Measurements from ENCODE around the gene RCC2. TPM values are rescaled to one million over a fixed set of nuclear protein-coding genes. Genes with fewer than 3 reads are reported as not detected.

The RCC2 gene
- polyA plus RNA-seq, 2 of the 4 experiments (the other 2 are of a cell fraction), result 60.9 to 90.0 TPM

DNA sequence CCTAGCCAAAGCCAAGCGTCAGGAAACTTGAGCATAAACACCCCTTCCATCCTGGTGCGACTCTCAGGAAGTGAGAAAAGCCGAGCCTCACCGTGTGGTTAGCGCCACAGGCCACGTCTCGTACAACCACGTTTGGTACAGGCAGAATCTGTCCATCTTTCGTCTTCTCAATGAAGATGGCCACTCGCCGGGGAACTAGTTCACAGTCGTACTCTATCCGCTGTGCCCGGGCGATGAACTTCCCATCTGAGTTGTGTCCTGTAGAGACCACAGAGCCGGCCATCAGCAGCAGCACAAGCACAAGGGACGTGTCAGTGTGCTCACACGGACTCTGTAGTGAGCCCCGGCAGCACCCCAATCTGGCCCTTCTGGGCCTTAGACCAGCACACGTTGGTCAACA, 23.1 kb downstream of the RCC2 start:
- ATAC-seq (no peak), FAIRE-seq (no peak), DNase-seq (ENCODE audit: low read depth in 1 of 2, low spot score in 1 of 2) (no peak)
- POLR2A ChIA-PET, result no interaction called here
- H3K4me3 ChIP-seq, result no peak overlapping the region
- H3K9me3 ChIP-seq, result no peaks in the 10 kb centered on the region
- no peak overlapping the region for H3K27ac ChIP-seq
- no peaks in the 10 kb centered on the region for H3K4me1 ChIP-seq
- CTCF ChIA-PET, result interaction anchor here (1.5 to 1.7 kb wide), 2 partner anchors 11 to 191 kb away, joined by 6 read pairs; no protein-coding TSS in a partner anchor
- no peak overlapping the region for H3K4me2 ChIP-seq
- no peak for TF ChIP-seq ZFP36 (IDR thresholded peaks at IDR 0.05; ENCODE audit: borderline replicate concordance, partially characterized antibody)
- 94% methylated on average over 19 of the region's 20 CpGs for WGBS (ENCODE audit: missing lambda C conversion rate)

DNA sequence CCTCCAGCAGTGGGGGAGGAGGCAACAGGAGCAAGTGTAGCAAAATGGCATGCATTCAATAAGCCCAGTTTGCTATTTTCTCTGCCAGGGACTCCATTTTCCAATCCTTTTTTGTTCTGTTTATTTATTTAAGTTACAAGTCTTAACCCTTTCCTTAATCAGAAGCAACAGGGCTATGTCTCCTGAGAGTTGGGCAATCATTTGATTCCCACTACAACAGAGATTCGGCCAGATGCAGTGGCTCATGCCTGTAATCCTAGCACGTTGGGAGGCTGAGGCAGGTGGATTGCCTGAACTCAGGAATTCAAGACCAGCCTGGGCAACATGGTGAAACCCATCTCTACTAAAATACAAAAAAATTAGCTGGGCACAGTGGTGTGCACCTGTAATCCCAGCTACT, 25.5 kb downstream of the RCC2 start:
- Histone ChIP-seq H3K4me3 (no peak overlapping the region), H3K9me3 (no peaks in the 10 kb centered on the region), H3K27ac (no peak overlapping the region), H3K4me2 (no peak overlapping the region), H3K4me1 (no peaks in the 10 kb centered on the region)
- 84% methylated on average over 2 of the region's 2 CpGs for WGBS (ENCODE audit: missing lambda C conversion rate)
- no peak for FAIRE-seq
- no peak for DNase-seq (ENCODE audit: low read depth in 1 of 2, low spot score in 1 of 2)
- TF ChIP-seq GATA3 (IDR thresholded peaks at IDR 0.05; ENCODE audit: borderline replicate concordance) (no peak), HDAC2 (IDR thresholded peaks at IDR 0.05) (no peak), EHF (CRISPR knock-in tag; IDR thresholded peaks at IDR 0.05) (no peak), EP300 (IDR thresholded peaks at IDR 0.05) (no peak), HOXB13 (CRISPR knock-in tag; IDR thresholded peaks at IDR 0.05; ENCODE audit: low read depth) (no peak), CHD2 (IDR thresholded peaks at IDR 0.05; ENCODE audit: low read length, partially characterized antibody) (no peak), TFCP2L1 (CRISPR knock-in tag; IDR thresholded peaks at IDR 0.05) (no peak), SMC3 (IDR thresholded peaks at IDR 0.05) (no peak), ESRRA (IDR thresholded peaks at IDR 0.05; ENCODE audit: borderline replicate concordance, low read length) (no peak)
- TF ChIP-seq, protein P1, sequence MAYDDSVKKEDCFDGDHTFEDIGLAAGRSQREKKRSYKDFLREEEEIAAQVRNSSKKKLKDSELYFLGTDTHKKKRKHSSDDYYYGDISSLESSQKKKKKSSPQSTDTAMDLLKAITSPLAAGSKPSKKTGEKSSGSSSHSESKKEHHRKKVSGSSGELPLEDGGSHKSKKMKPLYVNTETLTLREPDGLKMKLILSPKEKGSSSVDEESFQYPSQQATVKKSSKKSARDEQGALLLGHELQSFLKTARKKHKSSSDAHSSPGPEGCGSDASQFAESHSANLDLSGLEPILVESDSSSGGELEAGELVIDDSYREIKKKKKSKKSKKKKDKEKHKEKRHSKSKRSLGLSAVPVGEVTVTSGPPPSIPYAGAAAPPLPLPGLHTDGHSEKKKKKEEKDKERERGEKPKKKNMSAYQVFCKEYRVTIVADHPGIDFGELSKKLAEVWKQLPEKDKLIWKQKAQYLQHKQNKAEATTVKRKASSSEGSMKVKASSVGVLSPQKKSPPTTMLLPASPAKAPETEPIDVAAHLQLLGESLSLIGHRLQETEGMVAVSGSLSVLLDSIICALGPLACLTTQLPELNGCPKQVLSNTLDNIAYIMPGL (CRISPR knock-in tag; IDR thresholded peaks at IDR 0.05; ENCODE audit: borderline replicate concordance), result no peak
- TF ChIP-seq, protein P2, sequence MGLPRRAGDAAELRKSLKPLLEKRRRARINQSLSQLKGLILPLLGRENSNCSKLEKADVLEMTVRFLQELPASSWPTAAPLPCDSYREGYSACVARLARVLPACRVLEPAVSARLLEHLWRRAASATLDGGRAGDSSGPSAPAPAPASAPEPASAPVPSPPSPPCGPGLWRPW (IDR thresholded peaks at IDR 0.05), result no peak
- TF ChIP-seq, protein P3, sequence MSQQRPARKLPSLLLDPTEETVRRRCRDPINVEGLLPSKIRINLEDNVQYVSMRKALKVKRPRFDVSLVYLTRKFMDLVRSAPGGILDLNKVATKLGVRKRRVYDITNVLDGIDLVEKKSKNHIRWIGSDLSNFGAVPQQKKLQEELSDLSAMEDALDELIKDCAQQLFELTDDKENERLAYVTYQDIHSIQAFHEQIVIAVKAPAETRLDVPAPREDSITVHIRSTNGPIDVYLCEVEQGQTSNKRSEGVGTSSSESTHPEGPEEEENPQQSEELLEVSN (IDR thresholded peaks at IDR 0.05; ENCODE audit: borderline replicate concordance, low read depth), result no peak
- TF ChIP-seq, protein P4, sequence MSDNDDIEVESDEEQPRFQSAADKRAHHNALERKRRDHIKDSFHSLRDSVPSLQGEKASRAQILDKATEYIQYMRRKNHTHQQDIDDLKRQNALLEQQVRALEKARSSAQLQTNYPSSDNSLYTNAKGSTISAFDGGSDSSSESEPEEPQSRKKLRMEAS (IDR thresholded peaks at IDR 0.05), result no peak
- CTCF ChIA-PET, result interaction anchor here (0.6 to 1.1 kb wide), 2 partner anchors 7 to 302 kb away, joined by 3 read pairs; no protein-coding TSS in a partner anchor
- POLR2A ChIA-PET, result no interaction called here
- no peak for ATAC-seq

DNA sequence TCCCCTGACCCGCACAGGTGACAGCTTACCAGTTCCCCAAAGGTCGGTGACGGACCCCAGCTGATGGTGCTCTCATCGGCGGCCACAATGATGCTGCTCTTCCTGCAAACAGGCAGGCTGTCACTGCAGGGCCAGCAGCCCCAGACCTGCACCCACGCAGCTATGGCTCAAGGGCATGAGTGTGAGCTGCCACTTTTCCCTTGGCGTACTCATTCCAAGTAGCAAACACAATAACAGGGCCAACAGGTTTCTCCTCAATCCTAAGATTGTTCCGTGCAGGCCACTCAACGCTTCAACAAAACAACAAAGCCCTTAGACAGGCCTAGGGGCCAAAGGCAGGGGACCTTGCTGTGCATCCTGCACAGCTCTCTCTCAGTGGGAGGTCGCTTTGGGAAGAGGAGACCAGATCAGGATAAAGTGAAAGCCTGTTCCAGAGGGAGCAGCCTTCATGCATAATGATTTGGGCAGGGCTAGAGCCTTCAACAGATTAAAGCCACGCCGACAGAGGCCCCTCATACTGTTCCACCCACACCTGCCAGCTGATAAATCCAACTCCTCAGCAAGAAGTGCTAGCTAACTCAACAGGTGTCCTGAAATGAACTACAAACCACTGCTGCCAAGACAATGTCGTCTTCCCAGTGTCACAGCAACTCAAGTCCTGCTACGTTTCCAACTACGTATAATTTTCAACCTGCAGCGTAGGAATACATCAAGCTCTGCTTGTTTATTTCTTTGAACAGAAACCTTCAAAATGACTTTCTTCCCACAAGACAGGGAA, 27.2 kb downstream of the RCC2 start:
- CTCF ChIA-PET, result interaction anchor here (1.4 to 1.5 kb wide), 2 partner anchors 175 to 287 kb away, joined by 3 to 4 read pairs; no protein-coding TSS in a partner anchor
- FAIRE-seq (no peak), DNase-seq (ENCODE audit: low read depth in 1 of 2, low spot score in 1 of 2) (no peak), ATAC-seq (no peak)
- H3K9me3 ChIP-seq, result no peaks in the 10 kb centered on the region
- H3K4me2 ChIP-seq, result no peak overlapping the region
- 94% methylated on average over 13 of the region's 16 CpGs for WGBS (ENCODE audit: missing lambda C conversion rate)
- POLR2A ChIA-PET, result no interaction called here
- no peak overlapping the region for H3K27ac ChIP-seq
- no peak overlapping the region for H3K4me3 ChIP-seq
- H3K4me1 ChIP-seq, result no peaks in the 10 kb centered on the region
- no peak for TF ChIP-seq ZFP36 (IDR thresholded peaks at IDR 0.05; ENCODE audit: borderline replicate concordance, partially characterized antibody)
- TF ChIP-seq, protein P5, sequence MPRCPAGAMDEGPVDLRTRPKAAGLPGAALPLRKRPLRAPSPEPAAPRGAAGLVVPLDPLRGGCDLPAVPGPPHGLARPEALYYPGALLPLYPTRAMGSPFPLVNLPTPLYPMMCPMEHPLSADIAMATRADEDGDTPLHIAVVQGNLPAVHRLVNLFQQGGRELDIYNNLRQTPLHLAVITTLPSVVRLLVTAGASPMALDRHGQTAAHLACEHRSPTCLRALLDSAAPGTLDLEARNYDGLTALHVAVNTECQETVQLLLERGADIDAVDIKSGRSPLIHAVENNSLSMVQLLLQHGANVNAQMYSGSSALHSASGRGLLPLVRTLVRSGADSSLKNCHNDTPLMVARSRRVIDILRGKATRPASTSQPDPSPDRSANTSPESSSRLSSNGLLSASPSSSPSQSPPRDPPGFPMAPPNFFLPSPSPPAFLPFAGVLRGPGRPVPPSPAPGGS (IDR thresholded peaks at IDR 0.05), result no peak
- no peak for TF ChIP-seq TP53 (CRISPR knock-in tag; IDR thresholded peaks at IDR 0.05)
- no peak for TF ChIP-seq ZNF302 (CRISPR knock-in tag; IDR thresholded peaks at IDR 0.05)
- TF ChIP-seq, protein P6, sequence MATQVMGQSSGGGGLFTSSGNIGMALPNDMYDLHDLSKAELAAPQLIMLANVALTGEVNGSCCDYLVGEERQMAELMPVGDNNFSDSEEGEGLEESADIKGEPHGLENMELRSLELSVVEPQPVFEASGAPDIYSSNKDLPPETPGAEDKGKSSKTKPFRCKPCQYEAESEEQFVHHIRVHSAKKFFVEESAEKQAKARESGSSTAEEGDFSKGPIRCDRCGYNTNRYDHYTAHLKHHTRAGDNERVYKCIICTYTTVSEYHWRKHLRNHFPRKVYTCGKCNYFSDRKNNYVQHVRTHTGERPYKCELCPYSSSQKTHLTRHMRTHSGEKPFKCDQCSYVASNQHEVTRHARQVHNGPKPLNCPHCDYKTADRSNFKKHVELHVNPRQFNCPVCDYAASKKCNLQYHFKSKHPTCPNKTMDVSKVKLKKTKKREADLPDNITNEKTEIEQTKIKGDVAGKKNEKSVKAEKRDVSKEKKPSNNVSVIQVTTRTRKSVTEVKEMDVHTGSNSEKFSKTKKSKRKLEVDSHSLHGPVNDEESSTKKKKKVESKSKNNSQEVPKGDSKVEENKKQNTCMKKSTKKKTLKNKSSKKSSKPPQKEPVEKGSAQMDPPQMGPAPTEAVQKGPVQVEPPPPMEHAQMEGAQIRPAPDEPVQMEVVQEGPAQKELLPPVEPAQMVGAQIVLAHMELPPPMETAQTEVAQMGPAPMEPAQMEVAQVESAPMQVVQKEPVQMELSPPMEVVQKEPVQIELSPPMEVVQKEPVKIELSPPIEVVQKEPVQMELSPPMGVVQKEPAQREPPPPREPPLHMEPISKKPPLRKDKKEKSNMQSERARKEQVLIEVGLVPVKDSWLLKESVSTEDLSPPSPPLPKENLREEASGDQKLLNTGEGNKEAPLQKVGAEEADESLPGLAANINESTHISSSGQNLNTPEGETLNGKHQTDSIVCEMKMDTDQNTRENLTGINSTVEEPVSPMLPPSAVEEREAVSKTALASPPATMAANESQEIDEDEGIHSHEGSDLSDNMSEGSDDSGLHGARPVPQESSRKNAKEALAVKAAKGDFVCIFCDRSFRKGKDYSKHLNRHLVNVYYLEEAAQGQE (IDR thresholded peaks at IDR 0.05), result no peak
- no peak for TF ChIP-seq RAD21 (conservative IDR thresholded peaks at IDR 0.05 in 1 of 2, IDR thresholded peaks at IDR 0.05 in 1 of 2)
- TF ChIP-seq RARB (CRISPR knock-in tag; IDR thresholded peaks at IDR 0.05), result no peak
- no peak for TF ChIP-seq JUNB (IDR thresholded peaks at IDR 0.05)
- no peak for TF ChIP-seq EHF (CRISPR knock-in tag; IDR thresholded peaks at IDR 0.05)
- no peak for TF ChIP-seq MYC (IDR thresholded peaks at IDR 0.05; ENCODE audit: borderline replicate concordance, low read length)
- no peak for TF ChIP-seq ESRRA (IDR thresholded peaks at IDR 0.05; ENCODE audit: borderline replicate concordance, low read length)
